NCI-H2171 (cell line): ENCODE data around the gene PLEKHG5.
"Not testable (repeated sequence)": the region's sequence is repeated elsewhere in the genome, so short reads cannot be mapped to it uniquely, and the experiment has no call there.

Source experiments
- DNase-seq: peaks from one replicate; lab custom pipeline; 2025; lab: John Stamatoyannopoulos, UW

The PLEKHG5 gene

DNA sequence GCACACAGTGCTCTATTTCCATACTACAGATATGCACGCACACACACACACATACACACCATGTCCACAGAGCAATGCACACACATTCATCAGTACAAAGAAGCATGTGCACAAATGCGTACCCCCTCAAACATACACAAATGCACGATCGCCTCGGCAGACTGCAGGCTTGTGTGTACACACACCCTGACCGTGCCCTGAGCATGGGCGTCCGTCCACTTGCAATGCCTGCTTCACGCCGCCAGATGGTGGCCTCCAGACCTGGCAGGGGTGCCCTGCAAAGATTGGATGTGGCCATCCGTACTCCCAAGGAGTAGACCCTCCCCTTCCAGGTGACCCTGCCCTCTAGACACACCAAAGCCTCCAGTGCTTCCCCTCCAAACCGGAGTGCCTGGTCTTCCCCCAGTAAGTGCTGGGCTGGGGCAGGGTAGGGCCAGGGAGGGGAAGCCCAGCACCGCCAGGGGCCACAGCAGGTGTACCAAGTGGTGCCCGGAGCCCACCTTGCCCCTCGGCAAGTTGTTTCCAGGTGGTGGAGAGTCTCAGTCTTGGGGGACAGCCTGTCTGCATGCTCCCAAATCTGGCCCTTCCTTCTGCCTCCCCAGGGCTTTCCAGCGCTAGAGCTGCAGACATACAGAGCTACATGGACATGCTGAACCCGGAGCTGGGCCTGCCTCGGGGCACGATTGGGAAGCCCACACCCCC is 46.3 kb downstream of the PLEKHG5 start:
- DNase-seq, result no peak

DNA sequence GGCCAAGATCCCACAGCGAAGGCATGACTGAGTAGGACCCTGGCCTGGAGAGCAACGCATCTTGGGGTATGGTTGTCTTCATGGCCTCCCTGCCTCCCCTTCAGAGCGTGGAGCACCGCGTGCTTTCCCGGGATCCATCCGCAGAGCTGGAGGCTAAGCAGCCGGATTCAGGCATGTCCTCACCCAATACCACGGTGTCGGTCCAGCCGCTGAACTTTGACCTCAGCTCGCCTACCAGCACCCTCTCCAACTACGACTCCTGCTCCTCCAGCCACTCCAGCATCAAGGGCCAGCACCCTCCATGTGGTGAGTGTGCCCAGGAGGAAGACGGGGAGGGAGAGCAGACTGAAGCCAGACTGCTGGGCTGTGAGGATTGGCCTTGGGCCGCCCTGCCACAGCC is 47.1 kb downstream of the PLEKHG5 start:
- DNase-seq, result no peak

DNA sequence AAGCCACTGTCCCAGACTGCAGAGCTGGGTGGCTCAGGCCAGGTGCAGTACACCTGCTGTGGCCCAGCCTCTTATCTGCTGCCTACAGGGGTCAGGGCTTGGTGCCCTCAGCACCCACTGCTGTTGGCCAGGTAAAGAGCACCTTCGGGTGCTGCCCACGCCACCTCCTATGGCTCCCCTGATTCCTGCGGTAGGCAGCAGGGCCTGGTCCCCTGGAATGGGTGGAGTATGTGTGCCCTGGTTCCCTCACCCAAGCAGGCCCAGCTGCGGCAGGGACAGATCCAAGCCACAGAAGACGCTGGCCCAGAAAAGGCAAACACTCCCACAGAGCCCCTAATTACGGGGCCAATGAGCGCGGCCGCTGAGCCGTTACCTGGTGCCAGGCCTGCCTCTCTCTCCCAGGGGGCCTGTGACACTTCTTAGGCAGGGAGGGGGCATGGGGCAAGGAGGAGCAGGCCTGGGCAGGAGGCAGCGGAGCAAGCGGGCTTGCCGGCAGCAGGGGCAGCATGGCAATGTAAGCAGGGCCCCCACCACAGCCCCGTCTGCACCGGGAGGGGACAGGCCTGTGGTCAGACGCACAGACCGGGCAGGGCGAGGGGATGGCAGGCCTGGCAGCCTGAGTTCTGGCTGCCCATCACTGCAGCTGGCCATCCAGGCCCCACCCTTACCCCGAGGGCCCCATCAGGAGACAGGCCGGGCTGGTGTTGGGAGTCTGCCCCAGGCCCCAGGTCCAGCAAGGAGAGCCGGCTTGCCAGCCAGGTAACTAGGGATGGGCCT is 47.9 kb downstream of the PLEKHG5 start:
- DNase-seq, result peak; percentile 52

DNA sequence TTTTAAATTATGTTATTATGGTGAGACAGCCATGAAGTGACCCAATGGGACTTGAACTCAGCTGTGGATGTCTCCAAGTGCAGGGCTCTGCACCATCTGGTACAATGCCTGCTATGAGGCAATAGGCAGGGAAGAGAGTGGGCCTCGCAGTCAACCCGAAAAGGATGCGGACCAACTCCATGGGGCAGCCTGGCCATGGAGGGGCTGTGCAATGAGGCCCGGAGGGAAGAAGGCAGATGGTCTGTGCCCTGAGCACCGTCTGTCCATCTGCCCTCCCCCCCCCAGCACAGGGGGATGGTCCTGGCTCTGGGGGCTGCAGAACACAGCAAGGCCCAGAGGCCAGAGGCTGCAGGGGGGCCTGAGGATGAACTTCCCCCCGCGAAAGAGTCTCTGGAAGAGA is 49.9 kb downstream of the PLEKHG5 start:
- DNase-seq, result no peak

DNA sequence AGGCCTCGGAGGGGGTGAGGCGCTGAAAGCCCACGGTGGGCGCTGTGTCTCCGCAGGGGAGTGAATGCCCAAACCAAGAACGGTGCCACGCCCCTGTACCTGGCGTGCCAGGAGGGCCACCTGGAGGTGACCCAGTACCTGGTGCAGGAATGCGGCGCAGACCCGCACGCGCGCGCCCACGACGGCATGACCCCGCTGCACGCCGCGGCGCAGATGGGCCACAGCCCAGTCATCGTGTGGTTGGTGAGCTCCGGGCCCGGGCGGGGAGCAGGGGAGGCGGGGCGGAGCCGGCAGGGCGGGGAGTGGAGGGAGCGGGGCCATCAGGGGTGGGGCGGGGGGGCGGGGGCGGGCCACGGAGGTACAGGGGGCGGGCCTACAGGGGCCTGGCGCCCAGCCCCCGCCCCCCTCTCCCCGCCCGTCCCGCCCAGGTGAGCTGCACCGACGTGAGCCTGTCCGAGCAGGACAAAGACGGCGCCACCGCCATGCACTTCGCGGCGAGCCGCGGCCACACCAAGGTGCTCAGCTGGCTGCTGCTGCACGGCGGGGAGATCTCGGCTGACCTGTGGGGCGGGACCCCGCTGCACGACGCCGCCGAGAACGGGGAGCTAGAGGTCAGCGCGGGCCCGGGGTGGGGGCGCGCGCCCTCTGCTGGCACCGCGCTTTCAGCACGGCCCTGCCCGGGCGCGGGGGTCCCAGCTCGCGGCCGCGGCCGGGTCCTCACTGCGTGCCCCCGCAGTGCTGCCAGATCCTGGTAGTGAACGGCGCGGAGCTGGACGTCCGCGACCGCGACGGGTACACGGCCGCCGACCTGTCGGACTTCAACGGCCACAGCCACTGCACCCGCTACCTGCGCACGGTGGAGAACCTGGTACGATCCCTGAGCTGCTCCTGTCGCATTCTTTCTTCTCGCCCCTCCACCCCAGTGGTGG is 51.0 kb downstream of the PLEKHG5 start:
- peak; percentile 69 for DNase-seq

DNA sequence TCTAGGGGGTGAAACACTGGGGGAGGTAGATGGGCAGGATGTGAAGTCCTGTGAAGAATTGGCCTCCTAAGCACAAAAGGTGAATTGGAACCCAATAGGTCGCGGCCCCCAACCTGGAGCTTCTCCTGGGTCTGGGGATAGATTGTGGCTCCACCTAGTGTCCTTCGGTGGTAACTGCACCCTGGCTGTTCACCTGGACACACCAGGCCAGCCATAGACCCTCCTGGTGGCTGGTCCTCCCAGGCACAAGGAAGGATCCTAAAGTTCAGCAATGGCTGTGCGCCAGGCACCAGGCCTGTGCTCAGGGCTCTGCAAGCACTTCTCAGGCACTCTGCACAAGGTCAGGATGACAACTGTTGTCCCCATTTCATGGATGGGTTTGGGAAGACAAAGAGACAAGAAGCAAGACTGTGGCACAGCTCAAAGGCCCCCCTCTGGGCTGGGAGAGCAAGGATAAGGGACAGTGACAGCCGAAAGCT is 53.4 kb downstream of the PLEKHG5 start:
- peak; percentile 34 for DNase-seq

DNA sequence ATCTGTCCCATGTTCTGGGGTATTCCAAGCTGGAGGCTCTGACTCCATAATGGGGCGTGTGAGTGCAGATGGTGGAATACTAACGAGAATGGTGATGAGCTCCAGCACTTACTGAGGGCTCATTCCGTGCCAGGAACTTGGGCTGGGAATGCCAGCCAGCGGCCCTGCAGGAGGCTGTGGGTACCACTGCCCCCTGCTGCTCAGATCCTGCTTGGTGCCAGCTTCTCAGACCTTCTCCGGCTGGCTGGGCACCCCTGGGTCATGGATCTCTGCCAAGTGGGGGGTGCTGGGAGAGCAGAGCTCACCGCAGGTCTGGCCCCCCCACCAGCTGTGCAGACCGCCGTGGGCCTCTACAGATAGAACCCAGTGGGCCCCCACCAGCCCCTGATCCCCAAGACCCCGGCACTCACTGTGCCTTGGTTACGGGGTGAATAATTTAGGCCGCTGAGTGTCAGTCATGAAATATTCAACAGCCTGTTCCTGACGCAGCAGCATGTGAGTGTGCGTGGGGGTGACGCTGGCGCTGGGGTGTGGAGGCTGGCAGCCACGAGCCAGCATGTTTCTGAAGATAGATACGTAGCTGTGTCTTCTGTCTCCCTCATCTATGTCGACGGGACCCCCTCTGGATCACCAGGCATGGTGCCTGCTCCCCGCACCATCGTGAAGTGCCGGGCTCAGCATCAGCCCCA is 54.3 kb downstream of the PLEKHG5 start:
- peak; percentile 34 for DNase-seq

DNA sequence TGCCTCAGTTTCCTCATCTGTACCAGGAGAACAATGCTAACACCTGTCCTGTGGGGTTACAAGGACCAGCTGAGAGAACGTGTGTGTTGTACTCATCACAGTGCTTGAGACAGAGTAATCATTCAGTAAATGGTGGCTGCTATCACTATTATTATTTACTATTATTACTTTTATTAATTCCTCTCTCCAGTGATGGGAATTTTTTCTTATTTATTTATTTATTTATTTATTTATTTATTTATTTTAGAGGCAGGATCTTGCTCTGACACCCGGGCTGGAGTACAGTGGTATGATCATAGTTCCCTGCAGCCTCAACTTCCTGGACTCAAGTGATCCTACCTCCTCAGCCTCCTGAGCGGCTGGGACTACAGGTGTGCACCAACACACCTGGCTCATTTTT is 55.2 kb downstream of the PLEKHG5 start:
- not testable (repeated sequence) for DNase-seq

DNA sequence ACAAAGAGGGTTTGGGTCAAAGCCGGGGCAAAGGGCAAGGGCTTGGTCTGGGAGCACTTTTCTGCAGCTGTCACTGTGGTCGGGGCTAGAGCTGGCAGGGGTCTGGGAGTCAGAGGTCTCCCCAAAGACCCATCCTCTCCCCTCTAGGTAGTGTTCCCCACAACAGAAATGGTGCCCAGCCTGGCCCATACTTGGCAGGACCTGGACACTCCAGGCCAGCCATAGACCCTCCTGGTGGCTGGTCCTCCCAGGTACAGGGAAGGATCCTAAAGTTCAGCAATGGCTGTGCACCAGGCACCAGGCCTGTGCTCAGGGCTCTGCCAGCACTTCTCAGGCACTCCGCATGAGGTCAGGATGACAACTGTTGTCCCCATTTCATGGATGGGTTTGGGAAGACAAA is 55.9 kb downstream of the PLEKHG5 start:
- DNase-seq, result no peak

DNA sequence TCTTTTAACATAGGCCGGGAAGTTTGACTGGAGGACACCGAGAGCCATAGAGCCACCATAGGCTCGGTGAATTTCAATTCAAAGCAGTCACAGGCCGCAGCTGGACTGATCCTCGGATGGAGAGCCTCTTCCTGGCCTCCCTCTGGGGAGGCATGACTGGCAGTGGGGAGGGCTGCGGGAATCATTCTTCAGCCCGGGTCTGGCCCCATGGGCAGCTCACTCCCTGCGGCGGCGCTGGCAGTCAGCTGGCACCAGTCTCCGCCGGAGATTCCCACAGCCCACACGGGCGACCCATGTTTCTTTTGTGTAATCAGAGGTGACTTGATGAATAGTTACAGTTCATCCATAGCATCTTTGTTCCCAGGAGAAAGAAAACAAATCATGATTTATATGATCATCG is 56.3 kb downstream of the PLEKHG5 start:
- DNase-seq, result no peak

DNA sequence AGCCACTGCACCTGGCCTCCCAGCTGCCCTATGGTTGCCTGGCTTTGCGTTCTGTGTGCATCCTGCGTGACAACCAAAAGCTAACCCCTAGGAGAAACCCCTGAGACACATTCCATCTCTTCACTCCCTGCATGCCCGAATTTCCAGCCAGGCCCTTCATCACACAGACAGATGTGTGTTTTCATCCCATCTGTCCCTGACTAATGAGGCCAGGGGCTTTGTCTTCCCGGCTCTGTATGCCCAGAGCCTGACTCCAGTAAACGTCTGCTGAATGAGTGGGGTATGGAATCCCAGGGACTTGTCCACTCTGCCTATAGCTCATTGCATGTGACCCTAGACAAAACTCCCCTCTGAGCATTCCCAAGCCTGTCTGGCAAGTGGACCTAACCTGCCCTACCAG is 57.3 kb downstream of the PLEKHG5 start:
- no peak for DNase-seq

DNA sequence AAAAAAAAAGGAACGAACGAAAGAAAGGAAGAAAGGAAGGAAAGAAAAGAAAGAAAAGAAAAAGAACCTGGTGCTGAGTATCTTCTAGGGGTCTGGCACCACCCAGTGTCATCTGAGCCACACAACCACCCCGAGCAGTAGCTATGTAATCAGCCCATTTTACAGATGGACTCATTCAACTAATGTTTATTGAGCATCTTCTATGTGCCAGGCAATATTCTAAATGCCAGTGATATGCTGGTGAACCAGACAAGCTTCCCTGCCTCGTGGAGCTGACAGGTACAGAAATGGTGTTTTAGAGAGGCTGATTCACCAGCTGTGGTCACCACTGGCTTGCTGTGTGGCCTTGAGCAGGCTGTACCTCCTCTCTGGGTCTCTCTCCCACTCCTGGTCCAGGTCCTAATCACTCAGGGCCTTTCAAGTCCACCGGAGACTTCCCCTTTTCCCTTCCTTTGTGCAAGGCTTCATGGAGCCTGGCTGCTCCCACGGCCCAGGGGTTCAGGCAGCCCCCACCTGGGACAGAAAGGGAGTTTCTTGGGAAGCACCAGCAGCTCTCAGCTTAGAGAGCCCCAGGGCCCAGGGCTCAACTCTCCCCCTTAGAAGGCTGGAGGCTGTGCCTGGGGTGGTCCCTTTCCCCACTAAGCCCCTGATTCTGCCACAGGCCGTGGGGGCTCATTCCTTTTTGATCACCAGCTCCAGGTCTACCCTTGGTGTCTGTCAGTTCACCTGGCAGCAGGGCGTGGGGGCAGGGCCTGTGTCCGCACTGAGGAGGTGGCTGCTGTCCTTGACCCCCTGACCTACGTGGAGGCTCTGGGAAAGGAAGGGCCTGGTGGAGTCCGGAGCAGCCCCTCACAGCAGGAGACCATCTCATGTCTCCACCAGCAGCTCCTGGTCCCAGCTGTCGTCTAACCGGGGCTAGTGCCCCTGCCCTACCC is 59.6 kb downstream of the PLEKHG5 start:
- not testable (repeated sequence) for DNase-seq

DNA sequence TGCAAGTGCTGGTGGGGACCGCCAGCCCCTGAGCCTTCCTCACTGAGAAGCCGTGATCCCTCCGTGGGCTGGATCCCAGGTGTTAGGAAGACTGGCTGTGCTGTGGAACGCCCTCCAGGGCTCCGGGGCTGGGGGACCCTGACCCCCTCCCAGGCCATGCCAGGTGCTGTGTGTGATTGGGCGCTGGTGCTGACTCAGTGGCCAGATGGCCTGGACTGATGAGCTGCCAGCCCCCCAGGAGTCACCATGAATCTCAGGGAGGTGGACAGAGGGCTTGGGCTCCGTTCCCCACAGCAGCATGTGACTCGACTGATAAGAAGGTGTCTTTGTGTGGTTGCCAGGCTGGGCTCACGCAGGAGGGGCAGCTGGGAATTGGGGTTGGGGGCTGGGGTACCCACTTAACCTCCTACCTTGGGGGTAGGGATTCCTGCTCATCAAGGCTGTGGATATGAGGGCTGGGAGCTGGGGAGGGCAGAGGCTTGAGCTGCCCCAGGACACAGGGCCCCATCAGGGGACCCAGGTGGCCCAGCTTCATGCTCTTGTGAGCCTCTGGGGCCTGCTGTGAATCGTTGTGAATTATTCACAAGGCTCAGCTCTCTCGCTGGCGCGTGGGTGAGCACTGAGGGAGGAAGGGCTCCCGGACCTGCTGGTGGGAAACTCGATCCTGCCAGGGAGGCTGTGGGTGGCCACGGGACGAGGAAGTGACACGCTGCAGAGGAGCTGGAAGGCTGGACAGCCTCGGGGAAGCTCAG is 61.6 kb downstream of the PLEKHG5 start:
- DNase-seq, result not testable (repeated sequence)

DNA sequence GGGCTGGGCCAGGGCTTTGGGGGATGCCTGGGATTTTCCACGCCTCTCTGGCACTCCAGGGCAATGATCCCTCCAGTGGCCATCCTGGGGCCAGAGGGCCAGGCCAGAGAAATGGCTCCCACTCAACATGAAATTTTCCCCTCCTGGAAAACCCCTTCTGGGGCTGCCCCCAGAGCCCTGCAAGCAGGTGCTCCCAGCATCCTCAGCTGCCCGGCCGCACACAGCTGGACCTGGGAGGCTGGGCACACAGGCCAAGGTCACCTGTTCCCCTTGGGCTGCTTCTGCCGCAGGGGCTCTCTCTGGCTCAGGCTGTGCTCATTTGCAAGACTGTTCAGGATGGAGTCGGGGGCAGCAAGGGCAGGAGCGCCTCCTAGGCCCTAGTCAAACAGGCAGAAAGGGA is 63.0 kb downstream of the PLEKHG5 start:
- DNase-seq, result not testable (repeated sequence)

DNA sequence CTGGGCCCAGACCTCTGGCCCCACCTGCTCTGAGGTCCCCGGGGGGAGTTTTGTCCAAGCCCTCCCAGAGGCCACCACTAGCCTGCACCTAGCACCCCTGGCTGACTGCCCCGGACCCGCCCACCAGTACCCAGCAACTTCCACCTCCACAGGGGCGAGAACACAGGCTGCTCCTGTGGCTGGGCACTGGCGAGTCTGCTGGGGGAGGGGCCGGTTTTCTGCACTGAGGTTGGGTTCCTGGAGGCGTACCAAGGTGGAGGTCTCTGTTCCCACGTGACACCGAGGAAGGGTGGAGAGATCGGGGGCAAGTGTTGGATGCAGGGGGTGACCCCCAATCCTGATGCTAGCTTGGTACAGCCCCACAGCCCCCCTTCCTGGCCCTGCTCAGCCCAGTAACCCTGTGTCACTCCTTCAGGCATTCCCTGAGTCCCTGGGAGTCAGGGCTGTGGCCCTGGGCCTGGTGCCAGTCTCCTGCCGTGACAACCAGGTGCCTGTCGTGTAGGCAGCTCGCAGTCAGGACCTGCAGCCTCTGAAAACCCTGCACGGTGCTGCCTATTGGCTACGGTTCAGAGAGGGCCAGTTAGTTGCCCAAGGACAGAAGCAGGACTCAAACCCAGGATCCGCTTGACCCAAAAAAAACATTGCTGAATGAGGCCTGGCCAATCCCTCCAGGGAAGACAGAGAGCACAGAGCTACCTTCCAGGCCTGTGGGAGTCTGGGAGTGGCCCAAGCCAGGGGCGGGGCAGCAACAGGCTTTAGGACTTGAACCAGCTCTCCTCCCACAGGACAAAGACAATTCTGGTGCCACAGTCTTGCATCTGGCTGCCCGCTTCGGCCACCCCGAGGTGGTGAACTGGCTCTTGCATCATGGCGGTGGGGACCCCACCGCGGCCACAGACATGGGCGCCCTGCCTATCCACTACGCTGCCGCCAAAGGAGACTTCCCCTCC is 63.8 kb downstream of the PLEKHG5 start:
- no peak for DNase-seq

DNA sequence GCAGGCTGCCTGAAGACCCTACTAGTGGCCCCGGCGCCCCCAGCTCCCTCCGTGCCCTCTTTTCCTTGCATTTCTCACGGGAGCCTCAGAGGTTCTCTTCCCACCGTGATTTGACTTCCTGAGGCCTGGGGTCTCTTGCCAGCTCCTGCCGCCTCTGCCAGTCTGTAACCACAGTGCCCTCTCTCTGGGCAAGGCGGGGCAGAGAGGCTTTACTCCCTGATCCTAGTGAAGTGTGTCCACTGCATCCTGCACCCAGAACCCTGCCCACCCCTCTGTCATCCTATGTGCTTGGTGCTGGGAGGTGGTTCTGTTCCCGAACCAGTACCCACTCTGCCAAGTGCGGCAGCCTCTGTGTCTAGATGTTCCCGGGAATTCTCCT is 64.5 kb downstream of the PLEKHG5 start:
- DNase-seq, result no peak

DNA sequence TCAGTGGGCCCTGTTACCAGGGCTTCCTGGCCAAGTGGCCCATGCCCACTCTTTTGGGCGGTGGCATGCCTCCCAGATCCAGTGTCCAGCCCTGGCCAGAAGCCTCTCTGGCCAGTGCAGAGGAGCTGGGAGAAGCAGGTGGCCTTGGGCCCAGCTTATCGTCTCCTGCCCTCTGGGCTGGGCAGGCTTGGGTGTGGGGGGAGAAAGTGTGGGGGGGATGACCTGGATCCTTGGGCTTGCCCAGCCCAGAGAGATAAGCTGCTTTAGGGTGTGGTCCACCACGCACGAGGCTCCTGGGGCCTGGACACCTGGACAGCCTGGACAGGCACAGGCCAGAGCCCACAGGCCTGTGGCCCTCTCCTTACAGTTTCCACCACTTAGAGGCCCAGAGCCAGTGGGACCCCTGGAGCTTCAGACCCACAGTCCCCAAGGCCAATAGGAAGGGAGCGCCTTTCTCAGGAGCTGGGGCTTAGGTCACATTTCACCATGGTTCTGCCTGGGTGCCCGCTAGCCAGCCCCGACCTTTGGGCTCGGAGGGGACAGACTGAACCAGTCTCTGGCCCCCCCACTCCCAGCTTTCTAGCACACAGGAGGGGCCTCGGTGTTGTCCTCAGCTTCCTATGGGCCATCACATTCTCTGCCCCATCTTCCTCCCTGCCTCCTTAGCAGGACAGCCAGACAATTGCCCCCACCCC is 65.0 kb downstream of the PLEKHG5 start:
- DNase-seq, result no peak

DNA sequence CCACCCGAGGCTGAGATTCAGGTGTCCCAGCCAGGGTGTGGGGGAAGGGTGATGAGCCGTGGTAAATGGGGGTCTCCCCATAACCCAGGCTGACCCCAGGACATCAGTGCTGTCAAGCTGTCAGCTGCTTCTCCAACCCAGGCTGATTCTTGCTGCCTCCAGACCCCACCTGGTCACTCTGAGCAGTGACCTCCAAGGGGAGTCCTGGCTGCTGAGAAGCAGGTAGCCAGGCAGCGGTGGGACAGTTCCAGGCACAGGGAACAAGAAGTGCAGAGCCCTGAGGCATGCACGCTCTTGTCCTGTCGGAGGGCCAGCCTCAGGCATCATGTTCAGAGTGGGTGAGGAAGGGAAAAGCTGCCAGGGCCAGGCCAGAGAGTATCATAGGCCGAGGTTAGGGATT is 65.8 kb downstream of the PLEKHG5 start:
- no peak for DNase-seq
